IPS DF 6.9 (cell line): ENCODE data around the gene ELF2.
"Not testable (repeated sequence)": the region's sequence is repeated elsewhere in the genome, so short reads cannot be mapped to it uniquely, and the experiment has no call there.

Source experiments
- DNase-seq: peaks from one replicate; pipeline ENCODE4 v3.0.0-alpha.2; 2013; ENCODE audit warnings: low read depth, low spot score
- H3K27ac ChIP-seq: one replicate; pipeline ENCODE4 v1.5.1; 2013; ENCODE audit warnings: low read length, control low read depth
- H3K27me3 ChIP-seq: 2 replicates; pipeline ENCODE4 v1.6.1; 2013; ENCODE audit warnings: mild to moderate bottlenecking, low read length; ENCODE audit not compliant: control insufficient read depth, insufficient read depth
- H3K36me3 ChIP-seq: 2 replicates; pipeline ENCODE4 v1.6.1; 2013; ENCODE audit warnings: low read length; ENCODE audit not compliant: control insufficient read depth, insufficient read depth
- H3K4me1 ChIP-seq: 2 replicates; pipeline ENCODE4 v1.6.1; 2013; ENCODE audit warnings: low read length; ENCODE audit not compliant: control insufficient read depth, insufficient read depth
- H3K4me3 ChIP-seq: 2 replicates; pipeline ENCODE4 v1.5.1; 2013; ENCODE audit warnings: mild to moderate bottlenecking, low read length
- H3K9me3 ChIP-seq: 2 replicates; pipeline ENCODE4 v1.6.1; 2013; ENCODE audit warnings: low read length, inconsistent platforms; ENCODE audit not compliant: control insufficient read depth, insufficient read depth
- WGBS: extraction: QIAGEN DNeasy Blood & Tissue Kit; methylation state at CpG from one replicate; pipeline ENCODE4 v1.1.7; 2013; ENCODE audit warnings: mixed read lengths, missing lambda C conversion rate; ENCODE audit not compliant: insufficient read length, insufficient coverage; 5-methylcytosine and 5-hydroxymethylcytosine counted together

Gene ELF2

DNA sequence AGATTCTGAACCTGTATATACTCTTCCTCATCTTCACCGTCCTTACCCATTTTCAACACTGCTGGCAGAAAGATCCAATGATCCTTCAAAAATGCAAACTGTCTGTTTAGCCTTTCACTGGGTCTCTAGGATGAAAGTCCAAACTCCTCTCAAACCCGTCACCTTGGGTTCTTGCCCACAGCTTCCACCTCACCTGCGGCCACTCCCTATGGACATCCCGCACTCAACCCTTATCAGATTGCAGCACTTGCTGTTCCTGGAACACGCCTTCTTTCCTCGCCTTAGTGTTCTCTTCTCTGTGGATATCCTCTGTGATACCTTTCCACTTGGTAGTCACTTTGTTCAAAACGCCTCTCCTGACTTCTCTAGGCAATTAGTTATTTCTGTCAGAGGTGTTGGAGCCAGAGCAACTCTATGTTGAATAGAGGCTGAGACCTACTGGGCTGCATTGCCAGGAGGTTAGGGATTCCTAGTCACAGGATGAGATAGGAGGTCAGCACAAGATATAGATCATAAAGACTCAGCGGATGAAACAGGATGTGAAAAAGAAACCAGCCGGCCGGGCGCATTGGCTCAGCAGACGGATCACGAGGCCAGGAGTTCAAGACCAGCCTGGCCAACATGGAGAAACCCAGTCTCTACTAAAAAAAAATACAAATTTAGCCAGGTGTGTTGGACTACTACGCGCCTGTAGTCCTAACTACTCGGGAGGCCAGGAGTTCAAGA is 165.6 kb downstream of the ELF2 start:
- H3K4me1 ChIP-seq = peaks cover 2% of the 10 kb centered on the region; the same call in 1 of the 2 replicates
- no peak overlapping the region for H3K27ac ChIP-seq
- H3K9me3 ChIP-seq = no peaks in the 10 kb centered on the region
- H3K36me3 ChIP-seq = no peaks in the 10 kb centered on the region
- no peak for DNase-seq
- no peaks in the 10 kb centered on the region for H3K27me3 ChIP-seq
- no CpG with 5 or more reads among the region's 16 CpGs for WGBS
- no peak overlapping the region for H3K4me3 ChIP-seq

DNA sequence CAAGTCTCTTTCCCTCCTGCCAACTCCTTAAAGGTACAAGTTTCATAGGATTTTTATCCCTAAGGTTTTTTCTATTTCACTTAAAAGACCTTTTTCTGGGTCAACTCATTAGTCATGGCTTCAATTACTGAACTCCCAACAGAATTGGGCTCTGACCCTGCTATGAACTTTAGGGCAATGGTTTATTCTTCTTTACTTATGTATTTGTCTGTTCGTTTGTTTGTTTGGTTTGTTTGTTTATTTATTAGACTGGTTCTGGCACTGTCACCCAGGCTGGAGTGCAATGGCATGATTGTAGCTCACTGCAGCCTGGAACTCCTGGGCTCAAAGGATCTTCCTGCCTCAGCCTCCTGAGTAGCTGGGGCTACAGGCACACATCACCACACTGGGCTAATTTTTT is 167.3 kb downstream of the ELF2 start:
- H3K4me1 ChIP-seq = peaks cover 2% of the 10 kb centered on the region; the same call in 1 of the 2 replicates
- H3K27me3 ChIP-seq = no peaks in the 10 kb centered on the region
- no peak overlapping the region for H3K27ac ChIP-seq
- no peaks in the 10 kb centered on the region for H3K9me3 ChIP-seq
- WGBS = no CpG with 5 or more reads among the region's 1 CpG
- no peak overlapping the region for H3K4me3 ChIP-seq
- no peak for DNase-seq
- H3K36me3 ChIP-seq = no peaks in the 10 kb centered on the region

DNA sequence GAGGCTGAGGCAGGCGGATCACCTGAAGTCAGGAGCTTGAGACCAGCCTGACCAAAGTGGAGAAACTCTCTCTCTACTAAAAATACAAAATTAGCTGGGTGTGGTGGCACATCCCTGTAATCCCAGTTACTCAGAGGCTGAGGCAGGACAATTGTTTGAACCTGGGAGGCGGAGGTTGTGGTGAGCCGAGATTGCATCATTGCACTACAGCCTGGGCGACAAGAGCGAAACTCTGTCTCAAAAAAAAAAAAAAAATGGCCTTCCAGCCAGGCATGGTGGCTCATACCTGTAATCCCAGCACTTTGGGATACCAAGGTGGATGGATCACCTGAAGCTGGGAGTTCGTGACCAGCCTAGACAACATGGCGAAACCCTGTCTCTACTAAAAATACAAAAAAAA is 168.7 kb downstream of the ELF2 start:
- H3K4me3 ChIP-seq, H3K9me3 ChIP-seq, H3K27me3 ChIP-seq, H3K27ac ChIP-seq, H3K36me3 ChIP-seq, H3K4me1 ChIP-seq, DNase-seq: not testable (repeated sequence)
- WGBS = no CpG with 5 or more reads among the region's 7 CpGs

DNA sequence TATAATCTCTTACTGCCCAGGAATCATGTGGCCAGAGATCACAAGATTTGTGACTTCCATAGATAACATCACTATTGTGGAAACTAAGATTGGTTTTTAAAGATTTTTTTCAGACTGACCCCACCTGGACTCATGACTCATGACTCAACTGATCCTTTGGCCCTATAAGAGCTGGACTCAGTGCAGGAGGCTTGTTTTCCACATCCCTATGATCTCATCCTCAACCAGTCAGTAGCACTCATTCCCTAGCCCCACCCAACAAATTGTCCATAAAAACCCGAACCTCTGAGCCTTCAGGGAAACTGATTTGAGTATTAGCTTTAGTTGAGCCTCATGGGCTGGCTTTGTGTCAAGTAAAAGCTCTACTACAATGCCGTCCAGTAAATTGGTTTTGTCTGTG is 169.4 kb downstream of the ELF2 start:
- no peak overlapping the region for H3K27ac ChIP-seq
- H3K36me3 ChIP-seq = no peaks in the 10 kb centered on the region
- no peak for DNase-seq
- no peak overlapping the region for H3K4me3 ChIP-seq
- no peaks in the 10 kb centered on the region for H3K9me3 ChIP-seq
- no peaks in the 10 kb centered on the region for H3K4me1 ChIP-seq
- no CpG with 5 or more reads among the region's 2 CpGs for WGBS
- H3K27me3 ChIP-seq = no peaks in the 10 kb centered on the region
